ENCODE results near the gene BTBD8.

The BTBD8 gene

DNA sequence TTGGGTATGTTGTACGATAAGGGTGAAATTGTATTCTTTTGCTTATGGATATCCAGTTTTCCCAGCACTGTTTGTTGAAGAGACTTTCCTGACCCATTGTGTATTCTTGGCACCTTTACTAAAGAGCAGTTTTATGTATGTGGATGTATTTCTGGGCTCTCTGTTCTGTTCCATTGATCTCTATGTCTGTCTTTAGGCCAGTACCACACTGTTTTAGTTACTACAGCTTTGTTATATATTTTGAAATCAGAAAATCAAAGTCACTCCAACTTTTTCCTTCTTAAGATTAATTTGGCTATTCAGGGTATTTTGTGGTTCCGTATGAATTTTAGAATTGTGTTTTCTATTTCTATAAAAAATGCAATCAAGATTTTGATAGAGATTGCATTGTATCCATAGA is 74.8 kb downstream of the BTBD8 start:
- TF ChIP-seq, protein P1, sequence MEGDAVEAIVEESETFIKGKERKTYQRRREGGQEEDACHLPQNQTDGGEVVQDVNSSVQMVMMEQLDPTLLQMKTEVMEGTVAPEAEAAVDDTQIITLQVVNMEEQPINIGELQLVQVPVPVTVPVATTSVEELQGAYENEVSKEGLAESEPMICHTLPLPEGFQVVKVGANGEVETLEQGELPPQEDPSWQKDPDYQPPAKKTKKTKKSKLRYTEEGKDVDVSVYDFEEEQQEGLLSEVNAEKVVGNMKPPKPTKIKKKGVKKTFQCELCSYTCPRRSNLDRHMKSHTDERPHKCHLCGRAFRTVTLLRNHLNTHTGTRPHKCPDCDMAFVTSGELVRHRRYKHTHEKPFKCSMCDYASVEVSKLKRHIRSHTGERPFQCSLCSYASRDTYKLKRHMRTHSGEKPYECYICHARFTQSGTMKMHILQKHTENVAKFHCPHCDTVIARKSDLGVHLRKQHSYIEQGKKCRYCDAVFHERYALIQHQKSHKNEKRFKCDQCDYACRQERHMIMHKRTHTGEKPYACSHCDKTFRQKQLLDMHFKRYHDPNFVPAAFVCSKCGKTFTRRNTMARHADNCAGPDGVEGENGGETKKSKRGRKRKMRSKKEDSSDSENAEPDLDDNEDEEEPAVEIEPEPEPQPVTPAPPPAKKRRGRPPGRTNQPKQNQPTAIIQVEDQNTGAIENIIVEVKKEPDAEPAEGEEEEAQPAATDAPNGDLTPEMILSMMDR (IDR thresholded peaks at IDR 0.05): no peak
- Histone ChIP-seq H3K4me1 (ENCODE audit: control insufficient read depth in 1 of 2, insufficient read depth in 1 of 2, low read depth in 1 of 2, low read length in 1 of 2) (no peaks in the 10 kb centered on the region), H3K36me3 (peaks cover 4% of the 10 kb centered on the region), H3K27ac (no peak overlapping the region), H3K9me3 (no peaks in the 10 kb centered on the region), H3K4me3 (ENCODE audit: low read depth in 1 of 2, low read length in 1 of 2) (no peak overlapping the region), H3K27me3 (no peaks in the 10 kb centered on the region)

DNA sequence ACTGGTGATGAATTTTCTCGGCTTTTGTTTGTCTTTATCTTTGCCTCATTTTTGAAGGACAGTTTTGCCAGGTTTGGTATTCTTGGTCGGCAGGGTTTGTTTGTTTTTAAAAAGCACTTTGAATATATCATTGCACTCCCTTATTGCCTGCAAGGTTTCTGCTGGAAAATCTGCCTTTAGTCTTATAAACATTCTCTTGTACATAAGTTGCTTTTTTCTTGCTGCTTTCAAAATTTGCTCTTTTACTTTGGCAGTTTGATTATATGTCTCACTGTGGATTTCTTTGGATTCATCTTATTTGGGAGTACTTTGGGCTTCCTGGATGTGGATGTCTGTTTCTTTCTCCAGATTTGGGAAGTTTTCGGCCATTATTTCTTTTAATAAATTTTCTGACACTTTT is 79.4 kb downstream of the BTBD8 start:
- H3K27me3 ChIP-seq: no peaks in the 10 kb centered on the region
- no peaks in the 10 kb centered on the region for H3K9me3 ChIP-seq
- TF ChIP-seq, protein P1 (IDR thresholded peaks at IDR 0.05): no peak
- H3K27ac ChIP-seq: no peak overlapping the region
- H3K36me3 ChIP-seq: no peaks in the 10 kb centered on the region
- no peak overlapping the region for H3K4me3 ChIP-seq (ENCODE audit: low read depth in 1 of 2, low read length in 1 of 2)
- no peaks in the 10 kb centered on the region for H3K4me1 ChIP-seq (ENCODE audit: control insufficient read depth in 1 of 2, insufficient read depth in 1 of 2, low read depth in 1 of 2, low read length in 1 of 2)

DNA sequence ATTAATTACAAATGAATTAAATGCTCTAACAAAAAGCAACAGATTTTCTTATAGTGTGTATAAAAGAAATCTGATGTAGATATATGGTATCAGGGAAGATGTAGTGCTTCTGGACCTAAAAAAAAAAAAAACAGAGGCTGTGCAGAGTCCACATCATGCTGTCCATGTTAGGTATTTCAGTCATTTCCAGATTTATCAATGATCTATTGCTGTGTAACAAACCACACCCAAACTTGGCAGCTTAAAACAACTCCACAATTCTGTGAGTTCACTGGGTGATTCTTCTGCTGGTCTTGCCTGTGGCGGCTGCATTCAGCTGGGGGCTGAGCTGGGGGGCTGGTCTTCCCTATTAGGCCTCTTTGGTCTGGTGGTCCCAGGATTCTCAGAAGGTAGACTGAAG is 85.2 kb downstream of the BTBD8 start:
- no peaks in the 10 kb centered on the region for H3K27me3 ChIP-seq
- no peaks in the 10 kb centered on the region for H3K9me3 ChIP-seq
- H3K4me1 ChIP-seq (ENCODE audit: control insufficient read depth in 1 of 2, insufficient read depth in 1 of 2, low read depth in 1 of 2, low read length in 1 of 2): no peaks in the 10 kb centered on the region
- no peak overlapping the region for H3K4me3 ChIP-seq (ENCODE audit: low read depth in 1 of 2, low read length in 1 of 2)
- H3K36me3 ChIP-seq: no peaks in the 10 kb centered on the region
- TF ChIP-seq, protein P1 (IDR thresholded peaks at IDR 0.05): no peak
- H3K27ac ChIP-seq: no peak overlapping the region

DNA sequence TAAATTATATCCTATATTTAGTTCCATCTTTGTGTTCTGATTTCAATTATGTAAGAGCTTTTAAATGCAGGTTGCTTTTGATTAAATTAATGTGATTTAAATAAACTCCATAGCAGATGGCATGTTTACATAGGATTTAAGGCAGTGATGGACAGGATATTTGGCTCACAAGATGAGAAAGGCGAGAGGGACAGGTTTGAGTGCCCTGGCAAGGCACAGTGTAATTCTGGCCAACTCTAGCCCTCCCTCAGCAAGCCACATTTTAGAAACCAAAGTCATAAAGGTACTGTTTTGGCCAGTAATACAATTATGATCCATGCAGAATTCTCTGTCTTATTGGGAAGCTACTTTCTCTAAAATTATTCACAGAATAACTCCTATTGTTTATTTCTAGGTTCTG is 87.0 kb downstream of the BTBD8 start:
- H3K4me1 ChIP-seq (ENCODE audit: control insufficient read depth in 1 of 2, insufficient read depth in 1 of 2, low read depth in 1 of 2, low read length in 1 of 2): no peaks in the 10 kb centered on the region
- TF ChIP-seq, protein P1 (IDR thresholded peaks at IDR 0.05): no peak
- no peaks in the 10 kb centered on the region for H3K9me3 ChIP-seq

DNA sequence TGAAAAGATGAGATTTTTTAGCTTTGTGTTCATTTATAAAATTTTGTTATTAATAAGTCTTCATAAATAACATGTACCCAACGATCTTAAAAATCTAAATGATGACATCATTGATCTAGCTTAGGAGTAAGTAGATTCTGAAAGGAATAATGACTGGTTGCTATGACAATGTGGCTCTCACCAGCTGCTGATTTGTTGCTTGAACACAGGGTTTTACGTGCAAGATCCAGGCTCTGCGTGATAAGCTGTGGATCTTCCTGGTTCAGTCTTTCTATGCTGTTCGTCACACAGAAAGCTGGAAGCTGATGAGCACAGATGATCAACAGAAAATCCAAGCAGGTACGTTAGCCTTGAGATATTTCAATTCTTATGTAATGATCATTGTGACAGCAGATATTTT is 88.5 kb downstream of the BTBD8 start:
- Histone ChIP-seq H3K4me3 (ENCODE audit: low read depth in 1 of 2, low read length in 1 of 2) (no peak overlapping the region), H3K36me3 (no peaks in the 10 kb centered on the region), H3K27me3 (no peaks in the 10 kb centered on the region), H3K27ac (no peak overlapping the region), H3K4me1 (ENCODE audit: control insufficient read depth in 1 of 2, insufficient read depth in 1 of 2, low read depth in 1 of 2, low read length in 1 of 2) (no peaks in the 10 kb centered on the region), H3K9me3 (no peaks in the 10 kb centered on the region)
- TF ChIP-seq, protein P1 (IDR thresholded peaks at IDR 0.05): no peak

More for the DNA sequence above, 87.0 kb downstream of the BTBD8 start:
- H3K27me3 ChIP-seq: no peaks in the 10 kb centered on the region
- H3K27ac ChIP-seq: no peak overlapping the region
- H3K4me3 ChIP-seq (ENCODE audit: low read depth in 1 of 2, low read length in 1 of 2): no peak overlapping the region
- no peaks in the 10 kb centered on the region for H3K36me3 ChIP-seq

Measured in neutrophil (primary cell).